Activated B cell treated with CpG ODN at 0.5 μM for 24 hours (primary cell): ENCODE data around the gene PKP4. TPM values are rescaled to one million over a fixed set of nuclear protein-coding genes. Genes with fewer than 3 reads are reported as not detected.
"Not testable (repeated sequence)": the region's sequence is repeated elsewhere in the genome, so short reads cannot be mapped to it uniquely, and the experiment has no call there.

Experiments used
- ATAC-seq: fragments of 200-7000 bp; cut with Tn5 transposase; one replicate; pipeline ENCODE4 v1.10.0; 2021; ENCODE audit warnings: low read depth, mild to moderate bottlenecking, moderate library complexity
- CTCF ChIA-PET: fragments of 350-600 bp; sonication (Branson Sonifier 250); formaldehyde crosslinking; loops from one replicate; lab custom pipeline; 2021; ENCODE audit warnings: antibody characterized with exemption; lab: Charles Lee
- POLR2A ChIA-PET: fragments of 350-600 bp; sonication (Branson Sonifier 250); formaldehyde crosslinking; loops from one replicate; lab custom pipeline; 2021; ENCODE audit warnings: antibody characterized with exemption; lab: Charles Lee
- DNase-seq: peaks from one replicate; pipeline ENCODE4 v3.0.0; 2022
- H3K27ac Mint-ChIP-seq: one replicate; pipeline ENCODE4 v1.8.0; 2020; ENCODE audit warnings: mixed read lengths
- H3K27me3 Mint-ChIP-seq: one replicate; pipeline ENCODE4 v1.8.0; 2021; ENCODE audit warnings: mixed read lengths
- H3K36me3 Mint-ChIP-seq: one replicate; pipeline ENCODE4 v1.8.0; 2021; ENCODE audit warnings: low read depth, mixed read lengths
- H3K4me1 Mint-ChIP-seq: one replicate; pipeline ENCODE4 v1.8.0; 2021; ENCODE audit warnings: mixed read lengths
- H3K4me3 Mint-ChIP-seq: one replicate; pipeline ENCODE4 v1.8.0; 2020; ENCODE audit warnings: mild to moderate bottlenecking, mixed read lengths
- H3K9me3 Mint-ChIP-seq: one replicate; pipeline ENCODE4 v1.8.0; 2020; ENCODE audit warnings: mixed read lengths
- intact Hi-C: fragments of 100-400 bp; cut with micrococcal nuclease; formaldehyde crosslinking; loops from one replicate; pipeline ENCODE4 v1.15.1; 2024
- total RNA-seq: library from RNA; stranded (reverse); gene quantifications from 2 replicates; pipeline ENCODE4 v1.2.3, GENCODE V29; 2022
- TF ChIP-seq, protein P1 (sequence below): fragments of 200-600 bp; IDR thresholded peaks from one replicate; pipeline ENCODE4 v1.8.0; 2022; ENCODE audit warnings: antibody characterized with exemption, mild to moderate bottlenecking

PKP4 gene
- total RNA-seq, 1 donor from 2014 or later, result 6.5 TPM

DNA sequence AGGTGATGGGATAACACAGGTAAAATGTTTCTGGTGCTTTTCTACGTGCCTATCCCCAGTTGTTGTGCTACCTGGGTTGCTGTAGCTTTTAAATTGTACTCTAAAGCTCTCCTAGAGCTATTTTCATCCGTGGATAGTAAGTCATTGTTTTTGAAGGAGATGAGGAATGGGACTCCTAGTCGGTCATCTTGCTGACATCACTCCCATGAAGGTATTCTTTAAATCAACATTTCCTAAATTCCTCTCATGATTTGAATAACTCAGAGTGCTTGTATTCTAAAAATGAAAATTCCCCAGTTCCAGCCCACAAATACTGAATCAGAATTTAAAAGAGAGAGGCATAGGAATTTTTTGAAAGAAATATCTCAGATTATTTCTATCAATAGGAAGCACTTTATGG lies 44.5 kb upstream of the PKP4 start:
- Mint-ChIP-seq H3K27me3 (no peaks in the 10 kb centered on the region), H3K4me3 (no peak overlapping the region), H3K27ac (no peak overlapping the region), H3K36me3 (no peaks in the 10 kb centered on the region), H3K4me1 (no peaks in the 10 kb centered on the region), H3K9me3 (peaks cover 30% of the 10 kb centered on the region)
- ATAC-seq (no peak), DNase-seq (no peak)
- intact Hi-C loops, result no loop called here
- POLR2A ChIA-PET, result no interaction called here
- TF ChIP-seq, protein P1, sequence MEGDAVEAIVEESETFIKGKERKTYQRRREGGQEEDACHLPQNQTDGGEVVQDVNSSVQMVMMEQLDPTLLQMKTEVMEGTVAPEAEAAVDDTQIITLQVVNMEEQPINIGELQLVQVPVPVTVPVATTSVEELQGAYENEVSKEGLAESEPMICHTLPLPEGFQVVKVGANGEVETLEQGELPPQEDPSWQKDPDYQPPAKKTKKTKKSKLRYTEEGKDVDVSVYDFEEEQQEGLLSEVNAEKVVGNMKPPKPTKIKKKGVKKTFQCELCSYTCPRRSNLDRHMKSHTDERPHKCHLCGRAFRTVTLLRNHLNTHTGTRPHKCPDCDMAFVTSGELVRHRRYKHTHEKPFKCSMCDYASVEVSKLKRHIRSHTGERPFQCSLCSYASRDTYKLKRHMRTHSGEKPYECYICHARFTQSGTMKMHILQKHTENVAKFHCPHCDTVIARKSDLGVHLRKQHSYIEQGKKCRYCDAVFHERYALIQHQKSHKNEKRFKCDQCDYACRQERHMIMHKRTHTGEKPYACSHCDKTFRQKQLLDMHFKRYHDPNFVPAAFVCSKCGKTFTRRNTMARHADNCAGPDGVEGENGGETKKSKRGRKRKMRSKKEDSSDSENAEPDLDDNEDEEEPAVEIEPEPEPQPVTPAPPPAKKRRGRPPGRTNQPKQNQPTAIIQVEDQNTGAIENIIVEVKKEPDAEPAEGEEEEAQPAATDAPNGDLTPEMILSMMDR, result no peak
- CTCF ChIA-PET, result no interaction called here

DNA sequence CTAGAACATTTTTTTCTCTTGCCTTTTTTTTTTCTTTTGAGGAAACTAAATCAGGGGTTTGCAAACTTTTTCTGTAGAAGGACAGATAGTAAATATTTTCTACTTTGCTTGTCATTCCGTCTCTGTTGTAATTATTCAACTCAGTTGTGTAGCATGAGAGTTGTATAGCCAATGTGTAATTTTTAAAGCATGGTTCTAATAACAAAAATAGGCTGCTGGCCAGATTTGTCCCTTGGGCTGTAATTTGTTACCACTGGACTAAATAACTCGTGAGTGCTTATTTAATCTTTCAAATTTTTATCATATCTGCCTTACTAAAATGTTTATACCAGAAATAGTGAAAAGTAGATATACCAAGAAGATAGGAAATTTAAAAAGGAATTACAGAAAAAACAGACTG lies 43.2 kb upstream of the PKP4 start:
- TF ChIP-seq, protein P1, result no peak
- ChIA-PET POLR2A (no interaction called here), CTCF (no interaction called here)
- no peaks in the 10 kb centered on the region for H3K27me3 Mint-ChIP-seq
- ATAC-seq (no peak), DNase-seq (no peak)
- H3K36me3 Mint-ChIP-seq, result no peaks in the 10 kb centered on the region
- H3K9me3 Mint-ChIP-seq, result peaks cover 32% of the 10 kb centered on the region
- H3K27ac Mint-ChIP-seq, result no peak overlapping the region
- H3K4me1 Mint-ChIP-seq, result no peaks in the 10 kb centered on the region
- intact Hi-C loops, result no loop called here
- H3K4me3 Mint-ChIP-seq, result no peak overlapping the region

DNA sequence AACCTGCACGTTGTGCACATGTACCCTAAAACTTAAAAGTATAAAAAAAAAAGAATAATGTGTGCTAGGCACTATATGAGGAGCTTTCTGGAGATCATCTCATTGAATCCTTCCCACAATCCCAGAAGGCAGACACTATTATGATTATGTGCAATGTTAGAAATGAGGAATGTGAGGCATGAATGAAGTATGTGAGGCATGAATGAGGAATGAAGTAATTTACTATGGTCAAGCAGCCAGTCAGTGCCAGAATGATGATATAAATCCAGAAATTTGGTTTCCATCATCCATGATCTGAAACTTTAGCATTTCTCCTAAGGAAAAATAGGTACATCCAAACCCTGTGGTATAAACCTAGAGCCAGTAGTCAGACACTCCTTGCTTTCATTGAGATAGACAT lies 42.2 kb upstream of the PKP4 start:
- ChIA-PET POLR2A (no interaction called here), CTCF (no interaction called here)
- peaks cover 2% of the 10 kb centered on the region for H3K27me3 Mint-ChIP-seq
- H3K9me3 Mint-ChIP-seq, result peaks cover 28% of the 10 kb centered on the region
- no peaks in the 10 kb centered on the region for H3K36me3 Mint-ChIP-seq
- ATAC-seq, result no peak
- TF ChIP-seq, protein P1, result no peak
- no peaks in the 10 kb centered on the region for H3K4me1 Mint-ChIP-seq
- DNase-seq, result no peak
- no peak overlapping the region for H3K27ac Mint-ChIP-seq
- no peak overlapping the region for H3K4me3 Mint-ChIP-seq
- intact Hi-C loops, result no loop called here

DNA sequence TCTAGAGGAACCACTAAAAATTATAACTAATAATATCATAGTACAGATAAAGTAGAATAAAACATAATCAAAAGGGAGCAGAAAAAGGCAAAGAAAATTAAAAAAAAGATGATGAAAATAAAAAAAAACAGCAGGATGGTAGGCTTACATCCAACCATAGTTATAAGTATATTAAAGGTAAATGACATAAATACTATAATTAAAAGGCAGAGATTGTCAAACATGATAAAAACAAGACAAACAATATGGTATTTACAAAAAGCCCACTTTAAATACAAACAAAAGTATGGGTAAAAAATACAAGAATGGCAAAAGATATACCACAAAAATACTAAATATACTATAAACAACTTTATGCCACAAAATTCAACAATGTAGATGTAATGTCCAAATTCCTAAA lies 24.6 kb upstream of the PKP4 start:
- H3K4me1 Mint-ChIP-seq, result no peaks in the 10 kb centered on the region
- ChIA-PET CTCF (no interaction called here), POLR2A (no interaction called here)
- H3K36me3 Mint-ChIP-seq, result no peaks in the 10 kb centered on the region
- H3K9me3 Mint-ChIP-seq, result peaks cover 17% of the 10 kb centered on the region
- H3K27ac Mint-ChIP-seq, result no peak overlapping the region
- intact Hi-C loops, result no loop called here
- DNase-seq (no peak), ATAC-seq (no peak)
- peaks cover 7% of the 10 kb centered on the region for H3K27me3 Mint-ChIP-seq
- H3K4me3 Mint-ChIP-seq, result no peak overlapping the region
- TF ChIP-seq, protein P1, result no peak

DNA sequence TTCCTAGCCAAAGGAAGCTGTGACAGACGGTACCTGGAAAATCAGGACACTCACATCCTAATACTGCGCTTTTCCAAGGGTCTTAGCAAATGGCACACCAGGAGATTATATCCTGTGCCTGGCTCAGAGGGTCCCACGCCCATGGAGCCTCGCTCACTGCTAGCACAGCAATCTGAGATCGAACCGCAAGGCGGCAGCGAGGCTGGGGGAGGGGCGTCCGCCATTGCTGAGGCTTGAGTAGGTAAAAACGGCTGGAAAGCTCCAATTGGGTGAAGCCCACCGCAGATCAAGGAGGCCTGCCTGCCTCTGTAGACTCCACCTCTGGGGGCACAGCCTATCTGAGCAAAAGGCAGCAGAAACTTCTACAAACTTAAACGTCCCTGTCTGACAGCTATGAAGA lies 23.0 kb upstream of the PKP4 start:
- CTCF ChIA-PET, DNase-seq, intact Hi-C loops, ATAC-seq, POLR2A ChIA-PET, H3K27me3 Mint-ChIP-seq, H3K27ac Mint-ChIP-seq, H3K36me3 Mint-ChIP-seq, H3K4me1 Mint-ChIP-seq, H3K4me3 Mint-ChIP-seq: not testable (repeated sequence)
- H3K9me3 Mint-ChIP-seq, result peaks cover 12% of the 10 kb centered on the region

DNA sequence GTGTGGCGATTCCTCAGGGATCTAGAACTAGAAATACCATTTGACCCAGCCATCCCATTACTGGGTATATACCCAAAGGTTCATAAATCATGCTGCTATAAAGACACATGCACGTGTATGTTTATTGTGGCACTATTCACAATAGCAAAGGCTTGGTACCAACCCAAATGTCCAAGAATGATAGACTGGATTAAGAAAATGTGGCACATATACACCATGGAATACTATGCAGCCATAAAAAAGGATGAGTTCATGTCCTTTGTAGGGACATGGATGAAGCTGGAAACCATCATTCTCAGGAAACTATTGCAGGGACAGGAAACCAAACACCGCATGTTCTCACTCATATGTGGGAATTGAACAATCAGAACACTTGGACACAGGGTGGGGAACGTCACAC lies 17.7 kb upstream of the PKP4 start:
- H3K4me1 Mint-ChIP-seq, intact Hi-C loops, H3K27ac Mint-ChIP-seq: not testable (repeated sequence)

More for the DNA sequence above, 17.7 kb upstream of the PKP4 start:
- ATAC-seq, POLR2A ChIA-PET, H3K4me3 Mint-ChIP-seq, CTCF ChIA-PET, DNase-seq, H3K36me3 Mint-ChIP-seq, H3K27me3 Mint-ChIP-seq: not testable (repeated sequence)
- peaks cover 13% of the 10 kb centered on the region for H3K9me3 Mint-ChIP-seq
